TTC549 (cell line): ENCODE results near the gene SASH1.

Experiments
- FAIRE-seq: peaks from 2 replicates; lab custom pipeline; 2012; peaks lifted over from hg19 to GRCh38; lab: Jason Lieb, UNC

SASH1 gene

DNA sequence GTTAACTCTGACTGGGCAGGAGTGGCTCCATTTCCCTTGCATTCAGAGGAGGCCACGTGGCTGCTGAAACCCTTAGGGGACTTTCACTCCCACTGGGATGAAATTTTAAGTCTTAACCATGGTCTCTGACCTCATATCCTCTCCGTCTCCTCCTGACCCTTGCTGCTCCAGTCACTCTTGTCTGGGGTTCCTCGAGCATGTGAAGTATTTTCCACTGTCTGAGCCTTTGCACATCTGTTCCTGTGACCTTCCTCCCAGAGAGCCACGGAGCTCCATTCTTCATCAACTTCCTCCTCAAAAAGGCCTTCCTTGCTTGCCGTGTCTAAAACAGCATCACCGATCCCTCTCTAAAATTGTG is 251.2 kb downstream of the SASH1 start:
- no peak for FAIRE-seq

DNA sequence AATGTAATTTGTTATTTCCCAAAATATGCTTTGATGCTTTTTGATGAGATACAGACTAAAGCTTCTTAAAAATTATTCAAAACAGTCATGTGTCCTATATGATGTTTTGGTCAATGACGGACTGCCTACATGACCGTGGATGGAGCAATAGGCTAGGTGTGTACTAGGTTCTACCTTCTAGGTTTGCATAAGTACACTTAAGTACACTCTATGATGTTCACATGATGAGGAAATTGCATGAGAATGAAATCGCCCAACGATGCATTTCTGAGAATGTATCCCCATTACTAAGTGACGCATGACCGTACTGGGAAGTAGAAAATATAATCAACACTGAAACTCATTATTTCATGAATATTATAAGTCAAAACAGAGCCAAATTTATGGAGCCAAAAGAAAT is 252.9 kb downstream of the SASH1 start:
- FAIRE-seq = no peak

DNA sequence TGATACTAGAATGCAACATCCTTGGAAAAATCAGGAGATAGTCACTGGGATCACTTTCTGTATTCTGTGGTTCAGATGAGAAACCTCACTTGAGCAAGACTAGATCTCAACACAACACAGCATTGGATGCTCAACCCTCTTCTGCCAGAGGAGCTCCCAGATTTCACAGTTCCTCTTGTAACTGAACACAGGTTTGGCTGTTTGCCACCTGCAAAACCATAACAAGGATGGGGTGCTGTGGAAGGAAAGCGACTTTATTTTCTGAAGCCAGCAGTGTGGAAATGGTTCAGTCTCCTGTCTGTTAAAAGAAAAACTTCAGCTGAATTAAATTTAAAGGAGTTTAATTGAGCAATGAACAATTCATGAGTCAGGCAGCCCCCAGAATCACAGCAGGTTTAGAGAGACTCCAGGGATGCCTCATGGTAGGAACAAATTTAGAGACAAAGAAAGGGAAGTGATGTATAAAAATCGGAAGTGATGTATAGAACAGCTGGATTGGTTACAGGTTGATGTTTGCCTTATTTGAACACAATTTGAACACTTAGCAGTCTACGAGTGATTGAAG is 254.3 kb downstream of the SASH1 start:
- no peak for FAIRE-seq

DNA sequence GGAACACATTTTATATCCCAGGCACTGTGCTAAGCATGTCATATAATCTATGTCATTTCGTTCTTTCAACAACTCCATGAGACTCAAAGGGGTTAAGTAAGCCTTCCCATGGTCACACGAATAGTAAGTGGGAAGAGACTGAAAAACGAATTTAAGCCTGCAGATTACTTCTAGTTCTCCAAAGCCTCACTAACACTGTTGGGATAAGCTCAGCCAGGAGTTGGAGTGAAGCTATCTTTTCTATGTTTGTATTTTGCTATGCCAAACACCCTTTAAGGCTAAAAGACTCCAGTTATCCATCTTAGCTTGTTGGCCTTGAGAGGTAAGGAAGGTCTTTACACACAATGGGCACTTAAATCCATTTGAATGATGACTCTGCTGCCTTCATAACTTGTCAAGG is 256.1 kb downstream of the SASH1 start:
- FAIRE-seq = no peak

DNA sequence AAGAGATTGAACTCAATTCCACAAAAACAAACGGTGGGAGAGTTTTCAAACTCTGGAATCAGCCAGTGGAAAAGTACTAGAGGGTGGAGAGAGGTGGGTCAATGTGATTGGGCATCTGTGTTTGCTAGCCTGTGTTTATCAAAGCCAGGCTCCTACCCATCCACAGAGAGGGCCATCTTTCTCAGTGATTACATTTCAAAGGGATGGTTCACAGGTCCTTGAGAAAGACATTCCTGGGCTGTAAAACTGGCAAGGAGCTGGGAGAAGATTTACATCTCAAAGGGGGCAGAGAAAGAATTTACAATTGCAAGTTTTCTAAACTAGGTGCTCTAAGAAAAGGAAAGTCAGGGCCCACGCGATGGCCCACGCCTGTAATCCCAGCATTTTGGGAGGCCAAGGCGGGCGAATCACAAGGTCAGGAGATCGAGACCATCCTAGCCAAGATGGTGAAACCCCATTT is 257.4 kb downstream of the SASH1 start:
- no peak for FAIRE-seq
